Kidney glomerular epithelial cell (primary cell): ENCODE results near the gene COL15A1.

Experiments used
- DNase-seq: peaks from one replicate; lab custom pipeline; 2025; lab: John Stamatoyannopoulos, UW

The COL15A1 gene

DNA sequence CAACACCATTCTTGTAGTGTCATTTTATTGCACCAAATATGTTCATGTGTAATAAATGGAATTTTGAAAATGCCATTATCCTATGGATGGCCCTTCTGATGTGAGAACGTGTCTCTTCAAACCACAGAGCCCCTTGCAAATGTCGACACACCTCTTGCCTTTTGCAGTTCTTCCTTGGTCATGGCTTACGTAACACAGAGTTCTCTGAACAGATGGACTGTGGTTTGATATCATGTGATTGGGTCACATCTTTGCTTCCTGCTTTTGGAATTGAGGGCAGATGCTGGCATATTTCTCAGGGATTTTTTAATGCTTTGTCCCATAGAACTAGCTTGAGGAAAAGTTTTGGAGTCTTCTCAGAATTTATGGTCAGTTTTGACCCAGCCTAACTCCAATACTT, 165.8 kb downstream of the COL15A1 start:
- no peak for DNase-seq

DNA sequence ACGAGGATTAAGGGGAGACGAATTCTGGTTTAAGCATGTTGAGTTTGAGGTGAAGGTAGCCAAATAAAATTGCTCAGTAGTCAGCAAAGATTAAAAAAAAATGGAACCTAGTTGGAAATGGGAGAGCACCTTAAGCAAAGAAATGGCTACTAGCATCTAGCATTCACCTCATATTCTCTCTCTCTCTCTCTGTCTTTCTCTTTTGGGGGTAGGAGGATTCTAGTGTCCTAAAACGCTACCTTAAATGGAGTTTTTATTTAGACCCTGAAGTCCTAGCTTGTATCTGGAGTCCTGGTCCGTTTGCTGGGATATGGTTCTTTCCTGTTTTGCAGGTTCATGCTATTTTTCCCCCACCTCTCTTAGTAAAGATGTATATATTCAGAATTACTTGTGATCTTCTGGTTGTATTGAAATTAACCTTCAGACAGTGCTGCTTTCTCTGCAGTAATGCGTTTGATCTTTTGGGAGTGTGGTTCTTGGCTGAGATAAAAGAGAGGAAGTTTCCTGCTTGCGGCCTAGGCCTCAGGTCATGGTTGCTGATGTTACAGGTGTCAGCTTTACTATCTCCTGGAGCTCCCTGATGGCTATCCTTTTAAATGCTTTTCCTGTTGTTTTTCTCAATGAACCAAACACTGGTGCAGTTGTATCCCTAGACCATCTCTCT, 169.2 kb downstream of the COL15A1 start:
- DNase-seq: no peak

DNA sequence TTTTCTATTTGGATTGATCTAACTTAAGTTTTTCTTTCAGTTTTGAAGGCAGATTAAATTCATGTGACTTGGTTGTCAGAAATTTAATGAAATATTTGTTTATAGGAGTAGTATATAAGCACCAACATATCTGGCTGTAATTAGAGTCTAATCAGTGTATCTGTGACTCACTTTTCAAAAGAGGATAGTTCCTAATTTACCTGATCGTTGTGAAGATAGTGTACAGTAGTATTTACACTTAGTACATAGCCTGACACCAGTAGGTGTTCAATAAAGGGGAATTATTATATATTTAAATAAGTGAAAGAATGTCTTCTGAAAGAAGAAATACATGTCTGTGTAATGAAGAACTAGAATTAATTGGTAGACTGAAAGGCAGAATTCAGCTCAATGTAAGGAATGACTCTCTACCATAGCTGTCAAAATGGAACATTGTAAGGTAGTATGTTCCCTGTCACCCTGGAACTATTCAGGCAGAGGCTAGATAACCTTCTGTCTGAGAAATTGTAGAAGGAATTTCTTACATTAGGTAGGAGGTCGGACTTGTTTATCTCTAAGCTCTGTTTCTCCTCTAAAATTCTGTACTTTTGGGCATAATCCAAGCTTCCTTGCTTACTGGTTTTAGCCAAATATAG, 169.8 kb downstream of the COL15A1 start:
- DNase-seq: no peak

DNA sequence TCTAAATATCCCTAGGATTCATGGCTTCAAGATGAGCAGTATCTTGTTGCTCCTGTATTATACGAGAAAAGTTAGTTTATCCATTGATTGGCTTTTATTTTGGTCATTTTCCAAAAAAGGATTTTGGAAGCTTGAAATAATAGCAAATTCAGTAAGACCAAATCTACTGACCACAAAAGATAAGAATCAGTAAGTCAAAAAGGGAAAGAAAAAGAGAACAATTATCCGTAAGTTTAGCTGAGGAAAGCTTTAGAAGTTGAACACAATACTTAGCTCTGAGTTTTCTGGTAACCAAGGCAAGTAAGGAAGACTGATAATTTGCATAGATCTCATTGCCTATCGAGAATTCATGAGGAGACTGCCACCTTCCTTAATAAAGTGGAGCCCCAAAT, 170.3 kb downstream of the COL15A1 start:
- no peak for DNase-seq

DNA sequence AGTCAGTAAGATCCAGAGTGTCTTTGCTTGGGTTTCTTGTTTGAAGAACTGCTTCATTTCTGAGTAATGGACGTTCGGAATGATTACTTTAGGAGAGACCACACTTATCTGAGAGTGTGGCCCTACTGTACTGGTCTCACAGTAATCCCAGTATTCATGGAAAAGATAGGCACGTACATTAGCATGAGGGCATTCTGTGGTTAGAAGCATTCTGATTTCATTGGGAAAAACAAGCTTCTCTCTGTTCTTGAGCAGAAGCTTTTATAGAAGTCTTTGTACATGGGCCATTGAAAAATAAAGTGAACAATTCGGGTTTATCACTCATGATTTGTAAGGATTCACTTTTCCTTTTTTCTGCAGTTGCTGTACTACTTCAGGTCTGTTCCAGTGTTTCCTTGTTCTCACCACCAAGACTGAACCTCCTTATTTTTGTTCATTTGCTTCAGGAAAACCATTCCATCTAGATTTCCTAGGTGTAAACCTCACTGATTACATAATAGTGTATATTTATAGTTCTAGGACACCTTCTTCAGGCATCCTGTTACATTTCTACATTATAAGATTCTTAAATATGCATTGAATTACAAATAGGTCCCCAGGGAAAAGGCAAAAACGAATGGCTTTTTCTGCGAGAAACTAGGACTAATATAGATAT, 171.3 kb downstream of the COL15A1 start:
- DNase-seq: no peak

DNA sequence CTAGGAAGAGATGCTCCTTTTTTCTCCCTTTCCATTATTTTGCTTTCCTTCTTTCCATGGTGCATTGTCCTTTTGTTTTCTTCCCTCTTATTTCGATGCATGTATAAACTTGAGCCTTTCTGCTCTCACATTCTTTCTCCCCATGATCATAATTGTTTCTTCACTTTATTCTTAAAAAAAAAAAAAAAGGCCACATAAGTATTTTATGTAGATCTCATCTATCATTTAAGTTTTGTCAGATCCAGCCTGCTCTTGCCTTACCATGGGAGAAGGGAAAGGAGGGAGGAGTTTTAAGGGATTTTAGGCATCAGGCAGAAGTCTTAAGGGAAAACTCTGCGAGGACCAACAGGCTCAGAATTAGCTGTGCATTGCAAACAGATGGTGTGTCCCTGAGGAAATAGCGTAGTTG, 172.3 kb downstream of the COL15A1 start:
- no peak for DNase-seq

DNA sequence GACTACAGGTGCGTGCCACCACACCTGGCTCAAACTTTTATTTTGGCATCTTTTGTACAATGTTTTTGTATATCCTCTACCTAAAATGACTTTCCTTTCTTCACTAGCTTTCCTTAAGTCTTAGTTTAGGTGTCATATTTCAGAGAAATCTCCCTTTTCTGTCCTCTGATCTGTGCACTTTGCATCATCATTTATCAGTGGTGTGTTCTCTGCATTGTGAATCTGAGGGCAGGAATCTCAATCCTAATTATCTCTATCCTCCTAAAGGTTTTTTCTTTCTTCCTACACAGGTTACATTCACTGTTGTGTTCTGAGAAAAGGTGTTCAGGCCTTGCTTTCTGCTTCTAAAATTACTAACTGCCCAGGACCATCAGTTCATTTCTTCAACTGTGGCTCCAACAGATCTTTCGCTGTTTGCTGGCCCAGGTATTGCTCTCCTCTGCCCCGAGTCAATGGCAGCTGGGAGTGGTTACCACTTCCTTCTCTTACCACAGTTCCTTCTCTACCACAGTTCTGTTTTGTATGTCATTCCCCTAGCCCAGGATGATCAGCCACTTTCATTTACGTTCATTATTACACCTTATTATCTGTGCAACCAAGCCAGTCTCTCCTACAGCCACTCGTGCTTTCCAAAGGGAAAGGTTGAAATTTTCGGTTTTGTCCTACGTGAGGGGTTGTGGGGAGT, 175.2 kb downstream of the COL15A1 start:
- no peak for DNase-seq

DNA sequence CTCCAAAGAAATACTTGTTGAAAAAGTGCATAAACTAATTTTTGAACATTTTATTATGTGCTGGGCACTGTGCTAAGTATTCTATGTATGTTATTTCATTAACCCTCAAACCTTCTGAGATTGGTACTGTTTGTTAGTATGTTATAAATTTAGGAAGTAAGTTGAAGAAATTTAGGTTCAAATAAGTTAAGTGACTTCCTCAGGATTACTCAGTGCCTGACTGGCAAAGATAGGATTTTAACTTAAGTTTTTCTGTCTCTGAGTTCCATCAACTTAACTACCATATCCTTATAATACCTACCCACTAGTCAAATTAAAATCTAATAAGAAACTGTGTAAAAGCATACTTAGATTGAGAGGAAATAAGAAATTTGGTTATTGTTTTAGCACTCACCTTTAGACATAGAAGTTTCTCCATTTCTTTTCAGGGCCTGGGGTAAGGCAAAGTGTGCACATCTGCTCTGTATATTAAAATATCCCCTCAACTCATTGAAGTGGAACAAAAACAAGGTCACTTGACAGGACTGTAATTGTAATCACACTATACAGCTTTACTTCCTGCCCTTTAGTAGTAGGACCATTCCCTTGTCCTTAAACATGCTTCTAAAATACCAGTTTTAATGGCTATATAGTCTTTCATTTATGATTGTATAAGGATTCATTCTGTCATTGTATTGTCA, 176.4 kb downstream of the COL15A1 start:
- no peak for DNase-seq
